Esophagus squamous epithelium (tissue), 4 donors: ENCODE measurements around the gene AOC2.

ENCODE experiments used
- POLR2A ChIP-seq, 4 donors: fragments of 450-650 bp; IDR thresholded peaks; one replicate each; pipeline ENCODE4 v1.6.1; 2017; ENCODE audit warnings: antibody characterized with exemption in 4 of 4, mild to moderate bottlenecking in 4 of 4, moderate library complexity in 3 of 4
- TF ChIP-seq, protein P1 (sequence below), 6 experiments: fragments of 450-650 bp in 4 of 6; fragments of 200-600 bp in 2 of 6; sonication (generic) in 2 of 6; IDR thresholded peaks; one replicate each; pipeline ENCODE4 v1.5.1; 2016 to 2019; ENCODE audit warnings: antibody characterized with exemption in 6 of 6, mild to moderate bottlenecking in 4 of 6, moderate library complexity in 4 of 6

DNA sequence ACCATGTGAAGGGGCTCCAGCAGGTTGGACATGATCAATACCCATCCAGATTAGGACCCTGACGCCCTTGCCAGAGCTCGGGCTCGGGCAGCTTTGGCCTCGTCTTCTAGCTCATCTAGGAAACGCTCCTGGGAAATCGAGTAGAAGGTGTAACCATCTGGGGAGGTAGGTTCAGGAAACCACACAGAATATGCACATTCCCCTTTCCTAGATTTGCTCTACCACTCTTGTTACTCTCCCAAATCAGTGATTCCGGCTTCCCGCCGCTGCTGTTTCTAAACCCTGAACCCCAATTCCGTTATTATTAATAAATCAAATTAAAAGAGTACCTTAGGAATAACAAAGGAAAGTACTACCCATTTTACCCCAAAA, 46.4 kb upstream of the AOC2 start:
- TF ChIP-seq, protein P1, sequence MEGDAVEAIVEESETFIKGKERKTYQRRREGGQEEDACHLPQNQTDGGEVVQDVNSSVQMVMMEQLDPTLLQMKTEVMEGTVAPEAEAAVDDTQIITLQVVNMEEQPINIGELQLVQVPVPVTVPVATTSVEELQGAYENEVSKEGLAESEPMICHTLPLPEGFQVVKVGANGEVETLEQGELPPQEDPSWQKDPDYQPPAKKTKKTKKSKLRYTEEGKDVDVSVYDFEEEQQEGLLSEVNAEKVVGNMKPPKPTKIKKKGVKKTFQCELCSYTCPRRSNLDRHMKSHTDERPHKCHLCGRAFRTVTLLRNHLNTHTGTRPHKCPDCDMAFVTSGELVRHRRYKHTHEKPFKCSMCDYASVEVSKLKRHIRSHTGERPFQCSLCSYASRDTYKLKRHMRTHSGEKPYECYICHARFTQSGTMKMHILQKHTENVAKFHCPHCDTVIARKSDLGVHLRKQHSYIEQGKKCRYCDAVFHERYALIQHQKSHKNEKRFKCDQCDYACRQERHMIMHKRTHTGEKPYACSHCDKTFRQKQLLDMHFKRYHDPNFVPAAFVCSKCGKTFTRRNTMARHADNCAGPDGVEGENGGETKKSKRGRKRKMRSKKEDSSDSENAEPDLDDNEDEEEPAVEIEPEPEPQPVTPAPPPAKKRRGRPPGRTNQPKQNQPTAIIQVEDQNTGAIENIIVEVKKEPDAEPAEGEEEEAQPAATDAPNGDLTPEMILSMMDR (IDR thresholded peaks at IDR 0.05), result no peak
- no peak for TF ChIP-seq POLR2A (IDR thresholded peaks at IDR 0.05)
